ENCODE results near the gene PRKCH.

DNA sequence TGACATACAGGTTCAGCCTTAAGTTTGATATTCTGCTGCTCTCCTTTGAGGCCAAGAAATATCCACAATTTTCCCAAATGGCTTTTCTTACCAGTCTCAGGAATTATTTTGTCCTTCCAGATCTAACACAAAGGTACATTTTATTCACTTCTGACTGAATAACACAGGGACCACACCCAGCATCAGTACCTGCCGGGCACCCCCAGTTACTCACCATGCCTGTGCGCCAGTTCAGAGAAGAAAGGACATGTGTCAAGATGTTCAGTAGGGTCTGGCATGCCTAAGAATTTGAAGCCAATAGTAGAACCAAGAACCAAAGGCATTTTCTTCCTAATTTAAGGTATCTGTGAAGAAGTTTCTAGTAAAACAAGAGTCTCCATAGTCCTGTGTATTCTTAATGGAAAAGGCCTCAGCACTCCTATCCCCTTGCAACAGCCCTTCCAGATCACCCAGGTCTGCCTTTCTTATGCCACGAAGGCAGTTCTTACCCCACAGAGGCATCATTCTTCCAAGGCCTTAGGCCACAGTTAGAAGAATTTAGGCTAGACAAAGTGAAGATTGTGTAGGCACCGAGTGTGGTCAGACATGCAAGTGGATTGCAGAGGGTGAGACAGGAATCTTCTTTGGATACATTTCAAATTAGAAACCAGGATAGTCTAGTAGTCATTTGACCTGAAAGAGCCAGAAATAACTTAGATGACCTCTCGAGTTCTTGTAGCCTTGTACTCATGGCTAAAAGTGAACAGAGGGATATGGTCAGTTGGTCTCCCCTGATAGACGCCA, 233.9 kb downstream of the PRKCH start:
- no peak for TF ChIP-seq POLR2AphosphoS5 (IDR thresholded peaks at IDR 0.05; ENCODE audit: low read depth, low read length)
- TF ChIP-seq TAF1 (IDR thresholded peaks at IDR 0.05; ENCODE audit: borderline replicate concordance, insufficient read depth, low read length): no peak
- TF ChIP-seq, protein P1, sequence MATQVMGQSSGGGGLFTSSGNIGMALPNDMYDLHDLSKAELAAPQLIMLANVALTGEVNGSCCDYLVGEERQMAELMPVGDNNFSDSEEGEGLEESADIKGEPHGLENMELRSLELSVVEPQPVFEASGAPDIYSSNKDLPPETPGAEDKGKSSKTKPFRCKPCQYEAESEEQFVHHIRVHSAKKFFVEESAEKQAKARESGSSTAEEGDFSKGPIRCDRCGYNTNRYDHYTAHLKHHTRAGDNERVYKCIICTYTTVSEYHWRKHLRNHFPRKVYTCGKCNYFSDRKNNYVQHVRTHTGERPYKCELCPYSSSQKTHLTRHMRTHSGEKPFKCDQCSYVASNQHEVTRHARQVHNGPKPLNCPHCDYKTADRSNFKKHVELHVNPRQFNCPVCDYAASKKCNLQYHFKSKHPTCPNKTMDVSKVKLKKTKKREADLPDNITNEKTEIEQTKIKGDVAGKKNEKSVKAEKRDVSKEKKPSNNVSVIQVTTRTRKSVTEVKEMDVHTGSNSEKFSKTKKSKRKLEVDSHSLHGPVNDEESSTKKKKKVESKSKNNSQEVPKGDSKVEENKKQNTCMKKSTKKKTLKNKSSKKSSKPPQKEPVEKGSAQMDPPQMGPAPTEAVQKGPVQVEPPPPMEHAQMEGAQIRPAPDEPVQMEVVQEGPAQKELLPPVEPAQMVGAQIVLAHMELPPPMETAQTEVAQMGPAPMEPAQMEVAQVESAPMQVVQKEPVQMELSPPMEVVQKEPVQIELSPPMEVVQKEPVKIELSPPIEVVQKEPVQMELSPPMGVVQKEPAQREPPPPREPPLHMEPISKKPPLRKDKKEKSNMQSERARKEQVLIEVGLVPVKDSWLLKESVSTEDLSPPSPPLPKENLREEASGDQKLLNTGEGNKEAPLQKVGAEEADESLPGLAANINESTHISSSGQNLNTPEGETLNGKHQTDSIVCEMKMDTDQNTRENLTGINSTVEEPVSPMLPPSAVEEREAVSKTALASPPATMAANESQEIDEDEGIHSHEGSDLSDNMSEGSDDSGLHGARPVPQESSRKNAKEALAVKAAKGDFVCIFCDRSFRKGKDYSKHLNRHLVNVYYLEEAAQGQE (IDR thresholded peaks at IDR 0.05; ENCODE audit: insufficient read depth in 1 of 2, low read depth in 2 of 2, low read length in 2 of 2): no peak
- no peak for TF ChIP-seq SIN3A (IDR thresholded peaks at IDR 0.05; ENCODE audit: borderline replicate concordance, insufficient read depth, low read length)
